Osteoblast (primary cell): ENCODE results near the gene CSNK1G2. TPM values are rescaled to one million over a fixed set of nuclear protein-coding genes. Genes with fewer than 3 reads are reported as not detected.

ENCODE experiments used
- DNase-seq: peaks from one replicate; pipeline ENCODE4 v3.0.0; 2011; ENCODE audit warnings: low spot score, mixed read lengths; ENCODE audit not compliant: insufficient read length; ENCODE audit errors: missing footprints
- H2AFZ ChIP-seq: 2 replicates; pipeline ENCODE4 v1.6.0; 2011; ENCODE audit warnings: mild to moderate bottlenecking, low read length
- H3K27ac ChIP-seq: 2 replicates; pipeline ENCODE4 v1.5.1; 2011; ENCODE audit warnings: mild to moderate bottlenecking, low read depth, low read length, moderate library complexity
- H3K27me3 ChIP-seq: 2 replicates; pipeline ENCODE4 v1.6.0; 2012; ENCODE audit warnings: mild to moderate bottlenecking, control low read depth, inconsistent platforms, low read length, moderate library complexity; ENCODE audit not compliant: insufficient read depth
- H3K36me3 ChIP-seq: 2 replicates; pipeline ENCODE4 v1.5.1; 2011; ENCODE audit warnings: mild to moderate bottlenecking, low read length, control low read depth, moderate library complexity; ENCODE audit not compliant: insufficient read depth
- H3K4me1 ChIP-seq: 2 replicates; pipeline ENCODE4 v1.5.1; 2011; ENCODE audit warnings: mild to moderate bottlenecking, low read length, control low read depth, moderate library complexity; ENCODE audit not compliant: insufficient read depth
- H3K4me2 ChIP-seq: 2 replicates; pipeline ENCODE4 v1.6.0; 2011; ENCODE audit warnings: mild to moderate bottlenecking, low read length; ENCODE audit not compliant: insufficient read depth
- H3K4me3 ChIP-seq: fragments of 200-600 bp; sonication (generic); 3 replicates; pipeline ENCODE4 v1.5.1; 2012; ENCODE audit warnings: mild to moderate bottlenecking, low read length, inconsistent platforms; ENCODE audit not compliant: insufficient read depth
- H3K79me2 ChIP-seq: 2 replicates; pipeline ENCODE4 v1.6.0; 2012; ENCODE audit warnings: mild to moderate bottlenecking, low read length, control low read depth, inconsistent platforms; ENCODE audit not compliant: insufficient read depth
- H3K9me3 ChIP-seq: 2 replicates; pipeline ENCODE4 v1.5.1; 2011; ENCODE audit warnings: low read depth, low read length, control low read depth
- H4K20me1 ChIP-seq: 2 replicates; pipeline ENCODE4 v1.6.0; 2012; ENCODE audit warnings: mild to moderate bottlenecking, low read length, control low read depth; ENCODE audit not compliant: insufficient read depth
- CTCF ChIP-seq: IDR thresholded peaks from 2 replicates; pipeline ENCODE4 v1.5.1; 2011; ENCODE audit warnings: mild to moderate bottlenecking, low read depth, low read length, moderate library complexity; ENCODE audit errors: extremely low read depth
- total RNA-seq: library from RNA; depleted of rRNA; stranded (reverse); fragments of >200 nt; gene quantifications from 2 replicates; pipeline ENCODE4 v1.2.3, GENCODE V29; 2012

Gene CSNK1G2
- total RNA-seq, 1 donor, result 68.8 TPM

GRCh38 chr19:2003874-2004273 lies 62.9 kb downstream of the CSNK1G2 start:
- no peak for TF ChIP-seq CTCF
- H3K4me3 ChIP-seq, result no peak overlapping the region
- H3K4me2 ChIP-seq, result no peak overlapping the region
- H3K27me3 ChIP-seq, result no peaks in the 10 kb centered on the region
- H3K9me3 ChIP-seq, result no peaks in the 10 kb centered on the region
- no peak overlapping the region for H2AFZ ChIP-seq
- H3K36me3 ChIP-seq, result peaks cover 9% of the 10 kb centered on the region
- H4K20me1 ChIP-seq, result peaks cover 28% of the 10 kb centered on the region
- peaks cover 31% of the 10 kb centered on the region for H3K79me2 ChIP-seq
- H3K27ac ChIP-seq, result no peak overlapping the region
- DNase-seq, result peak; percentile 22
- no peaks in the 10 kb centered on the region for H3K4me1 ChIP-seq

- peaks cover 33% of the 10 kb centered on the region for H4K20me1 ChIP-seq
These were observed 69.2 kb downstream of the CSNK1G2 start for GRCh38 chr19:2010135-2010668.

GRCh38 chr19:2011169-2011568 lies 70.2 kb downstream of the CSNK1G2 start:
- Histone ChIP-seq H2AFZ (no peak overlapping the region), H3K4me2 (no peak overlapping the region), H3K4me3 (no peak overlapping the region), H3K36me3 (no peaks in the 10 kb centered on the region), H3K9me3 (no peaks in the 10 kb centered on the region), H3K4me1 (peaks cover 2% of the 10 kb centered on the region), H3K27me3 (no peaks in the 10 kb centered on the region), H4K20me1 (peaks cover 23% of the 10 kb centered on the region), H3K27ac (no peak overlapping the region), H3K79me2 (peaks cover 63% of the 10 kb centered on the region)
- TF ChIP-seq CTCF, result no peak
- DNase-seq, result peak; percentile 76

More at GRCh38 chr19:2010135-2010668, 69.2 kb downstream of the CSNK1G2 start:
- Histone ChIP-seq H3K4me3 (no peak overlapping the region), H2AFZ (no peak overlapping the region), H3K79me2 (peaks cover 64% of the 10 kb centered on the region), H3K4me2 (no peak overlapping the region), H3K9me3 (no peaks in the 10 kb centered on the region), H3K27me3 (no peaks in the 10 kb centered on the region), H3K27ac (no peak overlapping the region), H3K4me1 (no peaks in the 10 kb centered on the region), H3K36me3 (no peaks in the 10 kb centered on the region)
- TF ChIP-seq CTCF, result no peak
- peak; percentile 89 for DNase-seq

- H3K4me1 ChIP-seq, result peaks cover 4% of the 10 kb centered on the region
- H3K27ac ChIP-seq, result no peak overlapping the region
- H3K79me2 ChIP-seq, result peaks cover 56% of the 10 kb centered on the region
- no peak overlapping the region for H3K4me2 ChIP-seq
- no peak overlapping the region for H2AFZ ChIP-seq
- no peak for TF ChIP-seq CTCF
- H3K4me3 ChIP-seq, result no peak overlapping the region
- no peaks in the 10 kb centered on the region for H3K27me3 ChIP-seq
- DNase-seq, result peak; percentile 65
- H3K36me3 ChIP-seq, result no peaks in the 10 kb centered on the region
- peaks cover 21% of the 10 kb centered on the region for H4K20me1 ChIP-seq
- no peaks in the 10 kb centered on the region for H3K9me3 ChIP-seq
These were observed 72.1 kb downstream of the CSNK1G2 start for GRCh38 chr19:2012941-2013682.
